GM21825 (cell line): ENCODE measurements around the gene NUP85.
"Not testable (repeated sequence)": the region's sequence is repeated elsewhere in the genome, so short reads cannot be mapped to it uniquely, and the experiment has no call there.

Source experiments
- ATAC-seq: cut with Tn5 transposase; IDR thresholded peaks from one replicate; pipeline ENCODE4 v1.9.1; 2021; ENCODE audit warnings: mild to moderate bottlenecking, moderate library complexity; ENCODE audit not compliant: unreplicated experiment

The NUP85 gene

DNA sequence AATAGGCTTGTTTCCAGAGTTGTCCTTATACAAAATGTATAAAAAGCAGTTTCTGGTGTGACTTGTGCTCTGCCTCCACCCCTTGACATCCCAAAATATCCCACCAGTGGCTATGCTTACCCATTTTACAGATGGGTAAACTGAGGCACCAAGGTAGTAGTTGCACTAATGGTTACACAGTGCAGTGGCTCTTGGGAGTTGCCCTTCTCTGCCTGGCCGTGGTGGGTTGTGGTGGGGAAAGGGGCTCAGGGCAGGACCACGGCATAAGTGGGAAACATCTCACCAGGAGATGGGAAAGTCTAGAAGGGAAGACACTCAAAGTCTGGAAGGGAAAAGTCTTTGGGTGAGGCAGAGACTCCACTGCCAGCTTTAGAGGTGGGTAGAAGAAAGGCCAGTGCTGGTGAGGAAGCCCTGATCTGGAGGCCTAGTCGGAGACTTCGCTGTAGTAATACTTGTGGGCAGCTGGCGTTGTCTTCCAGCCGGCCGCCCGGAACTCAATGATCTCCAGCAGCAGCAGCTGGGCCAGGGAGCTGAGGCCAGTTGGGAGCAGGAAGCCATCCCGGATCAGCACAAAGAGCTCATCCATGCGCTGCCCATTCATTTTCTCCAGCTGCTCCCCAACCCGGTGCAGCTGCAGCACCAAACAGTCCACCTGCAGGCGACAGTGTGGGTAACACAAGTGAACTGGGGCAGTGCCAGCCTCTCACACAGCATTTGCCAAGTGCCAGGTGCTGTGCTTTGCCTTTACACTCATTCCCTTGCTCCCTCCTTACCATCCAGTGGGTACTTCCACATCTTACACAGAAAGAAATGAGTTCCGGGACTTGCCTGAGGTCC, 61.1 kb downstream of the NUP85 start:
- no peak for ATAC-seq

- no peak for ATAC-seq
These were observed 61.6 kb downstream of the NUP85 start for GRCh38 chr17:75267153-75267410.

DNA sequence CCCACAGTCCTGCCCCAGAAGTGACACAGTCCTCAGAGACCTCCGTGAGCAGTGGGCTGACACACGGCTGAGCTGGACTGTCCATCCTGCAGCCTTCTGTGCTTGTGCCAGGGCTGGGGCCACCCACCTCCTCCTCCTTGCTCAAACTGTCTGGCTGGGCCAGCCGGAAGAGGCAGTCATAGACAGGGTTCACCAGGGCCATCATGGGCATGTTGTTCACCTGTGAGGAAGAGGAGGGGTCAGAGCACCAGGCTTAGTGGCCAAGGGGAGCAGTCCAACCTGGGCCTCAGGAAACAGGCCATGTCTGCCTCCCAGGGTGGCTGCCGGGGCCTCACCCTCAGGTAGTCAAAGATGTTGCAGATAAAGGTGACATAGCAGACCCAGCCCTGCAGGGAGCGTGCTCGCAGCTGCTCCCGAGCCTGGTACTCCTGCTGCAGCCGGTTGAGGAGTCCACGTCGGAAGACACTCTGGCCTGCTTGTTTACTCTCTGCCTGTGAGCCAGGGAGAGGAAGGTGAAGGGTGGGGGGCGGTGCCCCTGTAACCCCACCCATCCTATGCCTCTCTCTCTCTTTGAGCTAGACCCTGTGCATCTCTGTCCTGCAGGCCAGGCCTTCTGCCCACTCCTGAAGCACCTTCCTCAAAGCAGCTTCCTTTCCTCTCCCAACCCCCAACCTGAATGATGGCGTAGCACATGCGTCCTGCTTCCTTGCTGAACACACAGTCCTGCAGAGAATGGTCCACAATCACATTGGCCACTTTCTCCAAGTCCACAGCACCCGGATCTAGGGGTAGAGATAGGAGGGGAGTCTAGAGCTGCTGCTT, 62.1 kb downstream of the NUP85 start:
- no peak for ATAC-seq

DNA sequence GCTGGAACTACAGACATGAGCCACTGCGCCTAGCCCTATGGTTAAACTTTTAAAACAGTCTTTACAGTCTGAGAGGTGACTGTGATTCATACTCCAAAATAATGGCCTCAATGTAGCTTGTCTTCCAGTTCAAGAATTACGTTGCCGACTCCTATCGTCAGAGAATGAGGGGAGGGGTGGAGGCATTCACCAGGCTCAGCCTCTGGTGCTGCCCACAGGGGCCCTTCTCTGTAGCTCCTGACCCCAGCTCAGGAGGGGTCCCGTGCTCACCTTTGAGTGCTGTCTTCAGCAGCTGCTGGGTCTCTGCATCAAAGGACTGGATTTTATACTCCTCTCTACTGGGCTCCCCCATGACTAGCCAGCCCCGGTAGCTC, 64.4 kb downstream of the NUP85 start:
- ATAC-seq, result no peak

DNA sequence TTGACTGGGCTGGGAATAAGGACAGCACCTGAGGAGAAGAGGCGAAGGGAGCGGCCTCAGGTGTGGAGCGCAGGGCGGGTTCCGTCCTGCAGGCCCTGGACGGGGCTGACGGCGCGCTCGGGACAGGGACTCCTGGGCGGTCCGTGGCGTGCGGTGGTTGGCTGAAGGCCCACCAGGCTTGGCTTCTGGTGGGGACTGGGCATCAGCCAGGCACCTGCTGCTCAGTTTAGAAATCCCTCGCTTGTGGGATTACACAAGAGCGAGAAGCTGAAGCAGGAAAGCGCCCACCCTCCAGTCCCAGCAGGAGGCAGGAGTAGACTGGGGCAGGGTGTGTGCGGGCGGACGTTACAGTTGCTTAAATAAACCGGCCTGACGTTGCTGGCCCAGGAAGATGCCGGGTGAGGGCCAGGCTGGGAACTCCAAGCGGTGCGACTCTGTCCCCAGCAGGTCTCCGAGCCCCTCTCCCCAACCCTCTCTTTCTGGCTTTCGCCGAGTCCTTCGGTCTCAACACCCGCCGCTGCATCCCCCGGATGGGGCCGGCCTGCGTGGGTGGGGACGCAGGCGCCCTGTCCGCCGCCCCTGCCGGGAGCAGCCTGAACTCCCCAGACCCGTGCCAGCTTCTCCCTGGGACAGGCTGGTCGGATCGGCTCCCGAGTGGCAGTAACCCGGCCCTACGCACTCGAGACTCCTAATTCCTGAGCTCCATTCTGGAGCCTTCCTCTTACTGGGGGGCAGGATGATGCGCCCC, 64.9 kb downstream of the NUP85 start:
- peak; percentile 25 for ATAC-seq

DNA sequence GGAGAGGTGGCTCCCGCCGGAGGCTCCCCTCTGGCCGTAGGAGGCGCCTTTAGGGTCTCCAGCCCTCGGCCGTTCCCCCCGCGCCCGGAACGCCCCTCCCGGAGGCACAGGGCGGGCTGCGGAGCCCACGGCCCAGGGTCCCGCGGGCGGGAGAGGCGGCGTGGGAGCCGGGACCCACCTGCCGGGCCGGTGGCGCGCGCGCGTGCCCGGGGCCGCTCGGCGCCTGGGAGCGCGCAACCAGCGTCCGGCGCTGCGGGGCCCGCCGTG, 65.4 kb downstream of the NUP85 start, which contains the start of gene MIF4GD:
Gene MIF4GD, minus strand, starts transcription at position 266 of the 267 bp plus-strand sequence. CDS start 1,036 bp downstream, outside the sequence.
- ATAC-seq, result peak; percentile 18

GRCh38 chr17:75271233-75271954, 65.9 kb downstream of the NUP85 start:
- ATAC-seq, result peak; percentile 70

DNA sequence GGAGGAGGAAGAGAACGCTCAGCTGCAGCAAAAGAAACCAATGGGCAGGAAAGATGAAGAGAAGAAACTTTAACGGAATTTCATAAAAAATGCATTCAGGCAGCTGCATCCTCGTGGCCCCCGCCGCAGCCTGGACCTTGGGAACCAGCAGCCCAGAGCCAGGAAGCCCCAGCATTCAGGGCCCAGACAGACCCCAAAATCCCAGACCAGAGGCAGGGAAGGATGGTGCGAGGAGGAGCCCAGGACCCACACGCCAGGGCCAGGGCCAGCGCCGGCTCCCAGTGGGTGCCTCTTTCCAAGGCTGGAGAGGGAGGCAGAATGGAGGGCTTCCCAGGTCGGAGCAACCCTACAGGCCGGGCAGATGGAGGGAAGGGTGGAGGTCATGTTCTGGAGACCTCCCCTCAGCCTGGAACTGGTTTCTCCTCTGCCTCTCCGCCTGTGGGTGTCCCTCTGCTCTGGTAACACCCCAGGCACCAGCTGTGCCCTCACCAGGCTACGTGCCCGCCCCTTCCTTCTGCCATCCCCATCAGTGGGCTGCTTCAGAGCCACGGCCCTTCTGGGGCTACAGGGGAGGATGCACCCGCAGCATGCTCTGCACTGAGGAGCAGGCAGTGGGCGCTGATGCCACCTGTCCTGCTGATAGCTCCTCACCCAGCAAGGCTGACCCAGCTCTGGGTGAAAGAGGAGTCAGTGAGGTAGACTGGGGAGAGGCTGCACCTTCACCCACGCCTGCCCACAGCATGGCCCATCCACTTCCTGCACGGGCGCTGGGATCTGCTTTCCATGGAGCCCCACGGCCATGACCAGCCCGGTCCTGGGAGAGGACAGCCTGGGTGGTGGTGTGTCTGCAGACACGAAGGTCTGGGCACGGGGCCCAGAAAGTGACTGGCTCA, 66.7 kb downstream of the NUP85 start:
- ATAC-seq, result no peak

DNA sequence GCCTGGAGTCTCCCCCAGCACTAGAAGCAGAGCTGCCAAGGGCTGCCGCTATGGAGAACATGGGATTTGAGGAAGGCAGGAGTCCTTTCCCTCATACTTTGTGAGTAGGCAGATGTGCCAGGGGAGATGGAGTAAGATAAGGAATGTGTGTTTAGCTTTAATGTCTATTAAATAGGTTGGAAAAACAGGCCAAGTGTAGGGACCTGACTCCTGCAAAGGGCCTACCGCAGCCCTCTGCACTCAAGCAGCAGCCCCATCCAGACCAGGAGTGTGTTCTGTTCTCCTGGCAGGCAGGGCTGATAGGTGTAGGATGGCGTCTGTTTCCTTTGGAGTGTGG, 67.3 kb downstream of the NUP85 start:
- ATAC-seq, result no peak

- ATAC-seq, result no peak
These were observed 68.7 kb downstream of the NUP85 start for GRCh38 chr17:75273977-75274708.

DNA sequence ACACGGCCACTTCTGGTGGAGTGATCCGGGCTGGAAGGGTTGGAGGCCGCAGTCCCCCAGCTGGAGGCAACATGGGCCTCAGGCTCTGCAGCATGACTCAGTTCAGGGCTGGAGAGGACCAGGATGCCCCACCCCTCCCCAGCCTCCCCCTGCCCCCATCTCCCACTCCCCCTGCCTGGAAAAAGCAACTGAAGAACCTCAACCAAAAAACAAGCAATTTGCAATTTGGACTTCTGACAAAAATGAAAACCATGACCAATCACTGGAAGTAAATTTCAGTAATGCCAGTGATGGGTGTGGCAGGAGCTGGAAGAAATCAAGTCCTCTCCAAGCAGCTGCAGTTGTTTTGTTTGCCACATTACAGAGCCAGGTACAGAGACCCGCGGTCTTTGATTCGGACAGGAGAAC, 72.2 kb downstream of the NUP85 start:
- ATAC-seq, result no peak

GRCh38 chr17:75280189-75280588, 74.7 kb downstream of the NUP85 start:
- ATAC-seq, result not testable (repeated sequence)

GRCh38 chr17:75285123-75285522, 79.6 kb downstream of the NUP85 start:
- ATAC-seq, result no peak
